Fibroblast of skin of left biceps (primary cell): ENCODE measurements around the gene KRTAP10-7.
"Not testable (repeated sequence)": the region's sequence is repeated elsewhere in the genome, so short reads cannot be mapped to it uniquely, and the experiment has no call there.

Experiments used
- DNase-seq, 2 experiments: peaks; one replicate each; pipeline ENCODE4 v3.0.0-alpha.2; 2013; ENCODE audit warnings: low read depth in 2 of 2

The KRTAP10-7 gene

DNA sequence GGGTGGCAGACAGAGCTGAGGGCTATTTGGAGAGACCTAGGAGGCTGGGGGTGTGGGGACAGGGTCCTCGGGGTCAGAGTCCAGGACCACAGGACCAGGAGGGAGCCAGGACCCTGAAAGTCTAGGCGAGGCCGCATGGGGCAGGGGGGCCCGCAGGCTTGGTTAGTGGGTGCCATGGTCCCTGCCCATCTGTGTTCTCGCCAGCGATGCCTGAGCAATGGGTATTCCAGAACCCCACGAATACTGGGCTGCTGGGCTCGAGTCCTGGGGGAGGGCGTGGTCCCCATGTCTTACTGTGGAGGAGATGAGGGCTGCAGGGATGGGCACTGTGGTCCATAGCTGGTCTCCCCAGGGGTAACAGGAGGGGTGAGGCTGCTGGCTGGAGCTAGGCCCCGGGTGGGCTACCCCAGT is 10.1 kb upstream of the KRTAP10-7 start:
- DNase-seq = no peak

DNA sequence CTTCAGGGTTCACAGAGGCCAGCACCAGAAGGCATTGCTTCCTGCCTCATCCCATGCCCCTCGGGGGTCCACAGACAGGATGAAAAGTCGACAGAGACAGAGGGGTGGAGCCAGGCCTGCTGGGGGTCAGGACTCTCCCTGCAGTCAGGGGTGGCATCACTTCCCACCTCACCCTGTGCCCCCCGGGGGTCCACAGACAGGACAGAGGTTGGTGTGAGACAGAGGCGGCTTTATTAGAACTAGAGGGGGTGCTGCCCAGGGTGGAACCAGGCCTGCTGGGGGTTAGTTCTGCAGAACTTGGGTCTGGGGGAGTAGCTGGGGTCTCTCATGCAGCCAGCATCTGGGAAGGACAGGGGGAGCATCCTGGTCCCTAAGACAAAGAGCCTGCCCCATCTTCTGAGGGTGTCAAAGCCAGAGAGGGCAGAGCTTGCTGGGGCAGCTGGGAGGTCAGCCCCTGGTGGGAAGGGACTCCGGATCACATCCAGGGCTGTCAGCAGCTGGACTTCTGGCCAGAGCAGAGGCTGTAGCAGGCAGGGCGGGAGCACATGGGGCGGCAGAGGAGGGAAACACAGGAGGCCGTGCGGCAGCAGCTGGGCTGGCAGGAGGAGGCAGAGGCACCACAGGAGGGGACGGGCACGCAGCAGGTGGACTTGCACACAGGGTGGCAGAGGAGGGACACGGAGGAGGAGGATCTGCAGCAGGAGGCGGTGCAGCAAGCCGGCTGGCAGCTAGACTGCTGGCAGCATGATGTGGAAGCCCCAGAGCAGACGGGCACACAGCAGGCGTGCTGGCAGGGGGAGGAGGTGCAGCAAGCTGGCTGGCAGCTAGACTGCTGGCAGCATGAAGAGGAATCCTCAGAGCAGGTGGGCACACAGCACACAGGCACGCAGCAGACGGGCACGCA is 9.2 kb upstream of the KRTAP10-7 start:
- not testable (repeated sequence) for DNase-seq

DNA sequence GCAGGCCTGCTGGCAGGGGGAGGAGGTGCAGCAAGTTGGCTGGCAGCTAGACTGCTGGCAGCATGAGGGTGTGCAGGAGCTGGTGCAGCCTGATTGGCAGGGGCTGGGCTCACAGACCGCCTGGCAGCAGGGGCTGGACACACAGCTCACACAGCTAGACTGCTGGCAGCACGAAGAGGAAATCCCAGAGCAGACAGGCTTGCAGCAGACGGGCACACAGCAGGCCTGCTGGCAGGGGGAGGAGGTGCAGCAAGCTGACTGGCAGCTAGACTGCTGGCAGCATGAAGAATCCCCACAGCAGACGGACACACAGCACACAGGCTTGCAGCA is 8.6 kb upstream of the KRTAP10-7 start:
- not testable (repeated sequence) for DNase-seq

- no peak for DNase-seq
These were observed 7.7 kb upstream of the KRTAP10-7 start, which contains the start of gene KRTAP10-6 for GRCh38 chr21:44592446-44593311. TSS of gene KRTAP10-6 (minus strand) at chr21:44592505. CDS start at chr21:44592484, 21 bp downstream.

- no peak for DNase-seq
These were observed 6.6 kb upstream of the KRTAP10-7 start for GRCh38 chr21:44593598-44594405.

- no peak for DNase-seq
These were observed 5.9 kb upstream of the KRTAP10-7 start for GRCh38 chr21:44594406-44594916.

GRCh38 chr21:44595524-44595923 is 4.9 kb upstream of the KRTAP10-7 start:
- DNase-seq = no peak

DNA sequence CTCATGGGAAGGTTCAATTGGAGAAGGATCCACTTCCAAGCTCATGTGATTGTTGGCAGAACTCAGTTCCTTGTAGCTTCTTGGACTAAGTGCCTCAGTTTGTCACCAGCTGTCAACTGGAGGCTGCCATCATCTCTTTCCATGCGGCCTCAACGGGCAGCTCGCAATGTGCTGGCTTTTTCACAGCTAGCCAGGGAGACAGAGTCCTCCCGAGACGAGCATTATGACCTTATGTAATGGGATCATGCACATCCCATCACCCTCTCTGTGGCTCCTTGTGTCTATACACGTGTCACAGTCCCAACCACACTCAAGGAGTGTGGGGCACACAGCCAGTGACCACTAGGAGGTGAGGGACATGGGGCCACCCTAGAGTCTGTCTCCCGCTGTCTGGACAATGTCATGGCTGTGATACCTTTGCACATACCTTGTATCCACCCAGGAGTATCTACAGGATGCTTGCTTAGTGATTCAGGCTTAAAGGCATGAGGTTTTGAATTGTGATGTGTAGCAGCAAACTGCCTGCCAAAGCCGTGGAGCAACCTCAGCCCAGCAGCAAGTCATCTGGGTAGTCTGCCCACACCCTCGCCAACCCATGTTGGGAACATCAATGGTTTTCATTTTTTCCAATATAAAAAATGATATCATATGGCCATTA is 4.2 kb upstream of the KRTAP10-7 start:
- no peak for DNase-seq

DNA sequence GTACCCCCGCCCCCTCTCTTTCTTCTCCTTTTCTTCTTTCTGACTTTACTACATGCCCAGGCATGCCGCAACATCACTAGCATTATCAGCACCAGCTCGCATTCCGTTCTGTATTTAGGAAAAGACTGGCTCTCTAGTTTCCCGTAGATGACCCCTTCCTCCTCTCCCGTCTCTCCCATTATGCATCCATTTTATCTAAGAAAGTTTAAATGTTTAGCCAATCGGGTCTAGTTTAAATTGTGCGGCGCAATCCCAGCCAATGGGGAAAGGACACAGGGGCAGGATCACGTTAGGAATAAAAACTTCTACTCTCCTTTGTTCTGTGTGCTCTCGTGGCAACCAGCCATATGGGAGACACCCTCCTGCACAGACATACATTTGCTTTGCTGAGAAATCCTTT is 2.3 kb upstream of the KRTAP10-7 start:
- no peak for DNase-seq

- no peak for DNase-seq
These were observed 950 bp upstream of the KRTAP10-7 start for GRCh38 chr21:44599264-44600029.

DNA sequence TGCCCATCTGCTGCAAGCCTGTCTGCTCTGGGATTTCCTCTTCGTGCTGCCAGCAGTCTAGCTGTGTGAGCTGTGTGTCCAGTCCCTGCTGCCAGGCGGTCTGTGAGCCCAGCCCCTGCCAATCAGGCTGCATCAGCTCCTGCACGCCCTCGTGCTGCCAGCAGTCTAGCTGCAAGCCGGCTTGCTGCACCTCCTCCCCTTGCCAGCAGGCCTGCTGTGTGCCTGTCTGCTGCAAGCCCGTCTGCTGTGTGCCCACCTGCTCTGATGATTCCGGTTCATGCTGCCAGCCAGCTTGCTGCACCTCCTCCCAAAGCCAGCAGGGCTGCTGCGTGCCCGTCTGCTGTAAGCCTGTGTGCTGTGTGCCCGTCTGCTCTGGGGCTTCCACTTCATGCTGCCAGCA is 694 bp downstream of the KRTAP10-7 start:
- DNase-seq = not testable (repeated sequence)

GRCh38 chr21:44601596-44602462 is 1.4 kb downstream of the KRTAP10-7 start:
- no peak for DNase-seq

GRCh38 chr21:44602463-44602850 is 2.1 kb downstream of the KRTAP10-7 start:
- DNase-seq = no peak

DNA sequence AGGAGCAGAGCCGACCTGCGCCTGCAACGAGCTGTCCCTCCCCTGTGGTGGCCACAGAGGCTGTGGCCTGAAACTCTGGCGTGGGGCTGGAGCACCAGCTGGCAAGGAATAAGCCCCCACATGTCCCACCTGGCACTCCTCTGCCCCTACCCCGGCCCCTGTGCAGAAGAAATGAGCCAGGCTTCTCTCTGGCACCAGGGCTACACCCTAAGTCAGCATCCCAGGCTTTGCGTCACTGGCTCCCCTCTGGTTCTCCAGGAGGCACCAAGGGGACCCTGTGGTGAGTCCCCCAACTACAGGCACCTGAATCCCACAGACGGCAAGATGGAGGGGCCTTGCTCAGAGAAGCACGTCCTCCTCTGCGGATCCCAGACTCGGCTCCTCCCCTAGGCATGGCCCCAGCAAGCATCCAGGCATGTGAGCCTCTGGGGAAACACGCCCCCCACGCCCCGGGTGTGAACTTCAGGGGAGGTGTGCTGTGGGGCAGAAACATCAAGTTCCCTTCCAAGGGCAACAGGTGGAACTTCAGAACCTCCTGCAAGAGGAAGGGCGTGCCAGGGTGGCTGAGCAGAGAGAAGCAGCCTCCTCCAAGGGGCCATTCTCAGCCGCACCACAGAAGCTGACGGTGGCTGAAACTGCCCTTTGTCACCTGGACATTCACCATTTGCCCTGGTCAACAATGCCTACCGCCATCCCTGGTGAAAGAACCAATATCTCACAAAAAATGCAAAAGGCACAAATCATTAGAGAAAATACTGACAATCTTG is 2.9 kb downstream of the KRTAP10-7 start:
- DNase-seq = no peak

- DNase-seq = no peak
These were observed 3.5 kb downstream of the KRTAP10-7 start for GRCh38 chr21:44603911-44604310.

- DNase-seq = no peak
These were observed 6.1 kb downstream of the KRTAP10-7 start for GRCh38 chr21:44606495-44606894.

DNA sequence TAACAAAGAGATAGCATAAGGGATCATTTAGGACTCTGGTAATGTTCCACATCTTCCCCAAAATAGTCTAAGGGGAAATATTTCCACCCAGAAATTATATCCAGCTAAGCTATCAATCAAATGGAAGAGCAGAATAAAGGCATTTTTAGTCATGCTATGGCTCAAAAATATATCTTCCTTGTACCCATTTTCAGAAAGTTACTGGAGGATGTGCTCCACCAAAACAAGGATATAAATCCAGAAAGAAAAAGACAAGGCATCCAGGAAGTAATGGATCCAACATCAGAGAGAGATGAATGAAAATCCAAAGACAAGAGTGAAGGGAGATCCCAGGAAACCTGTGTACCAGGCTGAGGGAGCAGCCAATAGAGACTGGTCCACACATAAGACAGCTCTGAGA is 8.8 kb downstream of the KRTAP10-7 start:
- DNase-seq = no peak

DNA sequence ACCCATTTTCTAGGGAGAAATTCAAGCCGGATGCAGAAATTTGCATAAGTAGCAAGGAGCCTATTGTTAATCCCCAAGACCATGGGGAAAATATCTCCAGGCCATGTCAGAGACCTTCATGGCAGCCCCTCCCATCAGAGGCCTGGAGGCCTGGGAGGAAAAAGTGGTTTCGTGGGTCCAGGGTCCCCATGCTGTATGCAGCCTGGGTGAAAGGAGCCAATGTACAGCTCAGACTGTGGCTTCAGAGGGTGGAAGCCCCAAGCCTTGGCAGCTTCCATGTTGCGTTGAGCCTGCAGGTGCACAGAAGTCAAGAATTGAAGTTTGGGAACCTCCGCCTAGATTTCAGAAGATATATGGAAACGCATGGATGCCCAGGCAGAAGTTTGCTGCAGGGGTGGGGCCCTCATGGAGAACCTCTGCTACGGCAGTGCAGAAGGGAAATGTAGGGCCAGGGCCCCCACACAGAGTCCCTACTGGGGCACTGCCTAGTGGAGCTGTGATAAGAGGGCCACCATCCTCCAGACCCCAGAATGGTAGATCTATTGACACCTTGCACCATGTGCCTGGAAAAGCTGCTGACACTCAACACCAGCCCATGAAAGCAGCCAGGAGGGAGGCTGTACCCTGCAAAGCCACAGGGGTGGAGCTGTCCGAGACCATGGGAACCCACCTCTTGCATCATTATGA is 9.9 kb downstream of the KRTAP10-7 start:
- DNase-seq = not testable (repeated sequence)
